Stimulated activated CD4-positive, alpha-beta T cell treated with anti-CD3 and anti-CD28 coated beads, Interleukin-12 subunit alpha, Interleukin-12 subunit beta, amount 100 ng/mL, for 24 hours (primary cell): ENCODE measurements around the gene ZNF282.
A peak's percentile ranks its signal among the peaks of the same experiment; 100 is the strongest.

Experiments used
- DNase-seq, 2 experiments: peaks; one replicate each; pipeline ENCODE4 v3.0.0-alpha.2; 2020; ENCODE audit warnings: low read depth in 2 of 2

ZNF282 gene

GRCh38 chr7:149191851-149192250, 3.5 kb upstream of the ZNF282 start:
- no peak for DNase-seq

- DNase-seq = no peak
These were observed 557 bp upstream of the ZNF282 start for GRCh38 chr7:149194799-149195179.

- no peak for DNase-seq
These were observed 882 bp downstream of the ZNF282 start for GRCh38 chr7:149196151-149196704.

- DNase-seq = no peak
These were observed 1.4 kb downstream of the ZNF282 start for GRCh38 chr7:149196705-149197171.

- DNase-seq = no peak
These were observed 2.3 kb downstream of the ZNF282 start for GRCh38 chr7:149197675-149198074.

- no peak for DNase-seq
These were observed 2.9 kb downstream of the ZNF282 start for GRCh38 chr7:149198161-149198816.

- no peak for DNase-seq
These were observed 4.1 kb downstream of the ZNF282 start for GRCh38 chr7:149199234-149199995.

- DNase-seq = no peak
These were observed 7.5 kb downstream of the ZNF282 start for GRCh38 chr7:149202831-149203231.

- no peak for DNase-seq
These were observed 10.5 kb downstream of the ZNF282 start for GRCh38 chr7:149205690-149206381.

- no peak for DNase-seq
These were observed 12.1 kb downstream of the ZNF282 start for GRCh38 chr7:149207324-149208035.

GRCh38 chr7:149209518-149210269, 14.3 kb downstream of the ZNF282 start:
- peak; percentile 39 to 84 for DNase-seq

GRCh38 chr7:149210551-149210950, 15.2 kb downstream of the ZNF282 start:
- DNase-seq = no peak

GRCh38 chr7:149214020-149214720, 18.8 kb downstream of the ZNF282 start:
- no peak for DNase-seq

GRCh38 chr7:149216402-149216801, 21.1 kb downstream of the ZNF282 start:
- DNase-seq = no peak

- no peak for DNase-seq
These were observed 22.2 kb downstream of the ZNF282 start for GRCh38 chr7:149217570-149217969.

GRCh38 chr7:149218469-149219420, 23.4 kb downstream of the ZNF282 start:
- DNase-seq = no peak

GRCh38 chr7:149220534-149220933, 25.2 kb downstream of the ZNF282 start:
- no peak for DNase-seq

GRCh38 chr7:149223176-149223575, 27.8 kb downstream of the ZNF282 start:
- no peak for DNase-seq

- DNase-seq = no peak
These were observed 28.4 kb downstream of the ZNF282 start for GRCh38 chr7:149223761-149224160.
